ENCODE data around the gene PLCD3. TPM values are rescaled to one million over a fixed set of nuclear protein-coding genes. Genes with fewer than 3 reads are reported as not detected.

The PLCD3 gene
- total and polyA plus RNA-seq, 2 donors = 0.66 to 9.1 TPM

- Histone ChIP-seq H3K4me1 (ENCODE audit: control insufficient read depth in 2 of 2, insufficient read depth in 2 of 2, low read length in 2 of 2) (peaks cover 21 to 51% of the 10 kb centered on the region in 2 donors), H3K36me3 (ENCODE audit: control insufficient read depth in 2 of 2, insufficient read depth in 2 of 2, low read length in 1 of 2) (peaks cover 4 to 6% of the 10 kb centered on the region in 2 donors), H3K4me3 (ENCODE audit: low read length in 2 of 2) (no peak overlapping the region), H3K27ac (ENCODE audit: low read depth in 1 of 2, low read length in 1 of 2) (no peak overlapping the region), H3K9me3 (ENCODE audit: control insufficient read depth in 2 of 2, insufficient read depth in 1 of 2, low read length in 1 of 2) (no peaks in the 10 kb centered on the region), H3K27me3 (ENCODE audit: control insufficient read depth in 2 of 2, insufficient read depth in 1 of 2, low read length in 1 of 2) (no peaks in the 10 kb centered on the region)
- no peak for DNase-seq (ENCODE audit: low read depth in 6 of 9, low spot score in 9 of 9)
- WGBS = 98% methylated on average over 43 of the region's 43 CpGs
Measured at GRCh38 chr17:45168991-45169752, 36.9 kb upstream of the PLCD3 start.

GRCh38 chr17:45164734-45165269 is 32.5 kb upstream of the PLCD3 start:
- 90% methylated on average over 7 of the region's 7 CpGs for WGBS
- Histone ChIP-seq H3K4me1 (ENCODE audit: control insufficient read depth in 2 of 2, insufficient read depth in 2 of 2, low read length in 2 of 2) (peaks cover 8 to 21% of the 10 kb centered on the region in 2 donors), H3K36me3 (ENCODE audit: control insufficient read depth in 2 of 2, insufficient read depth in 2 of 2, low read length in 1 of 2) (peaks cover 4 to 6% of the 10 kb centered on the region in 2 donors), H3K4me3 (ENCODE audit: low read length in 2 of 2) (no peak overlapping the region), H3K27me3 (ENCODE audit: control insufficient read depth in 2 of 2, insufficient read depth in 1 of 2, low read length in 1 of 2) (no peaks in the 10 kb centered on the region), H3K9me3 (ENCODE audit: control insufficient read depth in 2 of 2, insufficient read depth in 1 of 2, low read length in 1 of 2) (no peaks in the 10 kb centered on the region), H3K27ac (ENCODE audit: low read depth in 1 of 2, low read length in 1 of 2) (no peak overlapping the region)
- no peak for DNase-seq (ENCODE audit: low read depth in 6 of 9, low spot score in 9 of 9)

- 73% methylated on average over 9 of the region's 9 CpGs for WGBS
- no peaks in the 10 kb centered on the region for H3K9me3 ChIP-seq (ENCODE audit: control insufficient read depth in 2 of 2, insufficient read depth in 1 of 2, low read length in 1 of 2)
- H3K4me3 ChIP-seq (ENCODE audit: low read length in 2 of 2) = peak overlapping the region; percentile 54 to 96
- DNase-seq (ENCODE audit: low read depth in 6 of 9, low spot score in 9 of 9) = no peak
- H3K36me3 ChIP-seq (ENCODE audit: control insufficient read depth in 2 of 2, insufficient read depth in 2 of 2, low read length in 1 of 2) = no peaks in the 10 kb centered on the region
- no peaks in the 10 kb centered on the region for H3K27me3 ChIP-seq (ENCODE audit: control insufficient read depth in 2 of 2, insufficient read depth in 1 of 2, low read length in 1 of 2)
- peak overlapping the region; percentile 78 to 82 for H3K27ac ChIP-seq (ENCODE audit: low read depth in 1 of 2, low read length in 1 of 2)
- peaks cover 16 to 25% of the 10 kb centered on the region in 2 donors for H3K4me1 ChIP-seq (ENCODE audit: control insufficient read depth in 2 of 2, insufficient read depth in 2 of 2, low read length in 2 of 2)
Measured at GRCh38 chr17:45162025-45162687, 29.8 kb upstream of the PLCD3 start.

- peak within 1 kb of the TSS; percentile 99 to 100 for H3K27ac ChIP-seq (ENCODE audit: low read depth in 1 of 2, low read length in 1 of 2)
- peaks cover 16 to 25% of the 10 kb centered on the region in 2 donors for H3K4me1 ChIP-seq (ENCODE audit: control insufficient read depth in 2 of 2, insufficient read depth in 2 of 2, low read length in 2 of 2)
- WGBS = under 1% methylated on average over 53 of the region's 53 CpGs
- H3K4me3 ChIP-seq (ENCODE audit: low read length in 2 of 2) = peak within 1 kb of the TSS; percentile 88 to 96
- H3K27me3 ChIP-seq (ENCODE audit: control insufficient read depth in 2 of 2, insufficient read depth in 1 of 2, low read length in 1 of 2) = no peaks in the 10 kb centered on the region
- DNase-seq (ENCODE audit: low read depth in 6 of 9, low spot score in 9 of 9) = peak; percentile 98 to 100 (median 100)
- no peaks in the 10 kb centered on the region for H3K36me3 ChIP-seq (ENCODE audit: control insufficient read depth in 2 of 2, insufficient read depth in 2 of 2, low read length in 1 of 2)
- H3K9me3 ChIP-seq (ENCODE audit: control insufficient read depth in 2 of 2, insufficient read depth in 1 of 2, low read length in 1 of 2) = no peaks in the 10 kb centered on the region
Measured at GRCh38 chr17:45161288-45162024, 29.1 kb upstream of the PLCD3 start, which contains the start of gene HEXIM2. HEXIM2 (plus strand) TSS chr17:45161875; CDS start chr17:45162794, 919 bp downstream.

- H3K4me1 ChIP-seq (ENCODE audit: control insufficient read depth in 2 of 2, insufficient read depth in 2 of 2, low read length in 2 of 2) = peaks cover 16 to 25% of the 10 kb centered on the region in 2 donors
- H3K27ac ChIP-seq (ENCODE audit: low read depth in 1 of 2, low read length in 1 of 2) = peak overlapping the region; percentile 99 to 100
- WGBS = under 1% methylated on average over 48 of the region's 48 CpGs
- H3K9me3 ChIP-seq (ENCODE audit: control insufficient read depth in 2 of 2, insufficient read depth in 1 of 2, low read length in 1 of 2) = no peaks in the 10 kb centered on the region
- no peaks in the 10 kb centered on the region for H3K36me3 ChIP-seq (ENCODE audit: control insufficient read depth in 2 of 2, insufficient read depth in 2 of 2, low read length in 1 of 2)
- H3K27me3 ChIP-seq (ENCODE audit: control insufficient read depth in 2 of 2, insufficient read depth in 1 of 2, low read length in 1 of 2) = no peaks in the 10 kb centered on the region
- DNase-seq (ENCODE audit: low read depth in 6 of 9, low spot score in 9 of 9) = peak in 5 of 9 donors; percentile 62 to 86 (median 74)
- H3K4me3 ChIP-seq (ENCODE audit: low read length in 2 of 2) = peak overlapping the region; percentile 88 to 96
Measured at GRCh38 chr17:45160447-45161287, 28.4 kb upstream of the PLCD3 start.

- Histone ChIP-seq H3K36me3 (ENCODE audit: control insufficient read depth in 2 of 2, insufficient read depth in 2 of 2, low read length in 1 of 2) (no peaks in the 10 kb centered on the region), H3K27me3 (ENCODE audit: control insufficient read depth in 2 of 2, insufficient read depth in 1 of 2, low read length in 1 of 2) (no peaks in the 10 kb centered on the region), H3K27ac (ENCODE audit: low read depth in 1 of 2, low read length in 1 of 2) (no peak overlapping the region), H3K9me3 (ENCODE audit: control insufficient read depth in 2 of 2, insufficient read depth in 1 of 2, low read length in 1 of 2) (no peaks in the 10 kb centered on the region), H3K4me1 (ENCODE audit: control insufficient read depth in 2 of 2, insufficient read depth in 2 of 2, low read length in 2 of 2) (peaks cover 15 to 19% of the 10 kb centered on the region in 2 donors), H3K4me3 (ENCODE audit: low read length in 2 of 2) (no peak overlapping the region)
- no peak for DNase-seq (ENCODE audit: low read depth in 6 of 9, low spot score in 9 of 9)
- WGBS = 96% methylated on average over 3 of the region's 3 CpGs
Measured at GRCh38 chr17:45156242-45156641, 23.9 kb upstream of the PLCD3 start.

GRCh38 chr17:45155483-45155882 is 23.2 kb upstream of the PLCD3 start:
- 96% methylated on average over 2 of the region's 2 CpGs for WGBS
- Histone ChIP-seq H3K4me3 (ENCODE audit: low read length in 2 of 2) (no peak overlapping the region), H3K27me3 (ENCODE audit: control insufficient read depth in 2 of 2, insufficient read depth in 1 of 2, low read length in 1 of 2) (no peaks in the 10 kb centered on the region), H3K36me3 (ENCODE audit: control insufficient read depth in 2 of 2, insufficient read depth in 2 of 2, low read length in 1 of 2) (no peaks in the 10 kb centered on the region), H3K9me3 (ENCODE audit: control insufficient read depth in 2 of 2, insufficient read depth in 1 of 2, low read length in 1 of 2) (no peaks in the 10 kb centered on the region), H3K4me1 (ENCODE audit: control insufficient read depth in 2 of 2, insufficient read depth in 2 of 2, low read length in 2 of 2) (peaks cover 21 to 27% of the 10 kb centered on the region in 2 donors), H3K27ac (ENCODE audit: low read depth in 1 of 2, low read length in 1 of 2) (peak overlapping the region in 1 of 2 donors; percentile 15)
- no peak for DNase-seq (ENCODE audit: low read depth in 6 of 9, low spot score in 9 of 9)

GRCh38 chr17:45155029-45155428 is 22.7 kb upstream of the PLCD3 start:
- no peaks in the 10 kb centered on the region for H3K27me3 ChIP-seq (ENCODE audit: control insufficient read depth in 2 of 2, insufficient read depth in 1 of 2, low read length in 1 of 2)
- no peaks in the 10 kb centered on the region for H3K9me3 ChIP-seq (ENCODE audit: control insufficient read depth in 2 of 2, insufficient read depth in 1 of 2, low read length in 1 of 2)
- H3K4me3 ChIP-seq (ENCODE audit: low read length in 2 of 2) = no peak overlapping the region
- no peaks in the 10 kb centered on the region for H3K36me3 ChIP-seq (ENCODE audit: control insufficient read depth in 2 of 2, insufficient read depth in 2 of 2, low read length in 1 of 2)
- H3K27ac ChIP-seq (ENCODE audit: low read depth in 1 of 2, low read length in 1 of 2) = no peak overlapping the region
- no peak for DNase-seq (ENCODE audit: low read depth in 6 of 9, low spot score in 9 of 9)
- H3K4me1 ChIP-seq (ENCODE audit: control insufficient read depth in 2 of 2, insufficient read depth in 2 of 2, low read length in 2 of 2) = peaks cover 21 to 27% of the 10 kb centered on the region in 2 donors
- WGBS = 97% methylated on average over 4 of the region's 4 CpGs
